IPS-NIHi11 (cell line): ENCODE data around the gene CNN1.
"Not testable (repeated sequence)": the region's sequence is repeated elsewhere in the genome, so short reads cannot be mapped to it uniquely, and the experiment has no call there.

Source experiments
- DNase-seq: peaks from one replicate; pipeline ENCODE4 v3.0.0; 2012; ENCODE audit warnings: mixed read lengths, low spot score

CNN1 gene

GRCh38 chr19:11534948-11535347 lies 3.7 kb upstream of the CNN1 start:
- DNase-seq: no peak

- peak; percentile 91 for DNase-seq
These were observed 2.7 kb upstream of the CNN1 start for GRCh38 chr19:11535792-11536595.

DNA sequence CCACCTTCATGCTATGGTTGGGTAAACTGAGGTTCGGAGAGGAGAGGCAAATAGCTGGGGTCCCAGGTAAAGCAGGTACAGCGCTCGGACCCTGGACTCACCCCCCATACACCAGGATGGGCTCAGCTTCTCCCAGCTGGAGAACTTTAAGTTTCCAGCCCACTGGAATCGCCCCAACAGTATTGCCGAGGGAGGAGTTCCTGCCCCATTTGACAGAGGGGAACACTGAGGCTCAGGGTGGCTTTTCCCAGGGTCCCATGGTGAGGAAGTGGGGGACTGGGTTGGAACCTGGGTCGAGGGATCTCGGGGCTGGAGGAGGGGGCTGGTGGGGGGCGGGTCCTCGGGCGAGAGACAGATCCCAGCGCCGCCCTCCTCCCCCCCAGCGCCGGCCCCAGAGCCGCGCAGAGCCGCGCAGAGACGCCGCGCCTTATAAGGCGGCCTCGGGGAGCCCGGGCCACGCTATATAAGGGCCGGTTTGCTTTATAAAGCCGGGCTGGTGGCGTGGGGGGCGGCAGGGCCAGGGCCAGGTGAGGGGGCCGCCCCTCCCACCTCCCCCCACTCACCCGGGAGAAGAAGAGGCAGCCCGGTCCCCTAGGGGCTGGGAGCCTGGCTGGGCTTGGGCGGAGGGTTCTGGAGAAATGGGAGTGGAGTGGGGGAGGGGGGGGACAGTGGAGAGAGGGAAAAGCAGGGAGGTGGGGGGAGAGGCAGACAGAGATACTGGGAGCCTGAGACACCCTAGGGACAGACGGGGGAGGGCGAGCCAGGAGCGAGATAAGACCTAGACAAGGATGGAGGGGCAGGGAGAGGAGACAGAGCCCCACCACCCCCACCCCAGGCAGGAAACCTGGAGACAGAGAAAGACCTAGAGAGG lies 1.1 kb downstream of the CNN1 start:
- peak; percentile 80 for DNase-seq

GRCh38 chr19:11540645-11541044 lies 2.0 kb downstream of the CNN1 start:
- no peak for DNase-seq

DNA sequence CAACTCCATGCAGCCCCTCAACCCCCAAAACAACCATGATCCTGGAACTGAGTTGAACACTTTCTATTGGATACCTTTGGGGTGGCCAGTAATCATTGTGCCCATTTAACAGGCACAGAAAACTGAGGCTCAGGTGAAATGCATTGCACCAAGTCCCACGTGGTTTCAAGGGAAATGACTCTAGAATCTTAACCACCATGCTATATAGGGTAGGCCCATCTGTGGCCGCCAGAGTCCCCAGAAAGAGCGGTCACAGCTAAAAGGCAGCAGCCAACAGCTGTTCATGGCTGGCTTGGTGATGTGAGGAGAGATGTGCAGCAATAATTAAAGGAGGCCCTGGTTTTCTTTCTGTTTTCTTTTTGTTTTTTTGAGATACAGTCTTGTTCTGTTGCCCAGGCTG lies 2.6 kb downstream of the CNN1 start:
- DNase-seq: no peak

- DNase-seq: no peak
These were observed 9.5 kb downstream of the CNN1 start for GRCh38 chr19:11547929-11548700.

- no peak for DNase-seq
These were observed 10.8 kb downstream of the CNN1 start for GRCh38 chr19:11549386-11549953.

DNA sequence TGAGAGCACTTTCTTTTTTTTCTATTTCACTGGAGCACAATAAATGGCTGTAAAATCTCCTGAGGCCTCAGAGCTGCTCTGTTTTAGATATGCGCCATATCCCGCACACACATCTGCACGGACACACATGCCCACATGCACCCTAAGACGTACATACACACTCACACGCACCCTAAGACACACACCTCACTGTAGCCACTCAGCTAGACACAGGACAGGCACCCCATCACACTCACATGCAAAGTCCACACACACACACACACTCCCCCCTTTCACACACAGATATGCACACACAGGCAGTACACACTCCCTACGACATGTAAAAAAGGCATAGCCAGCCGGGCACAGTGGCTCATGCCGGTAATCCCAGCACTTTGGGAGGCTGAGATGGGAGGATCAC lies 11.6 kb downstream of the CNN1 start:
- no peak for DNase-seq

- DNase-seq: peak; percentile 85
These were observed 13.1 kb downstream of the CNN1 start for GRCh38 chr19:11551603-11552235.

DNA sequence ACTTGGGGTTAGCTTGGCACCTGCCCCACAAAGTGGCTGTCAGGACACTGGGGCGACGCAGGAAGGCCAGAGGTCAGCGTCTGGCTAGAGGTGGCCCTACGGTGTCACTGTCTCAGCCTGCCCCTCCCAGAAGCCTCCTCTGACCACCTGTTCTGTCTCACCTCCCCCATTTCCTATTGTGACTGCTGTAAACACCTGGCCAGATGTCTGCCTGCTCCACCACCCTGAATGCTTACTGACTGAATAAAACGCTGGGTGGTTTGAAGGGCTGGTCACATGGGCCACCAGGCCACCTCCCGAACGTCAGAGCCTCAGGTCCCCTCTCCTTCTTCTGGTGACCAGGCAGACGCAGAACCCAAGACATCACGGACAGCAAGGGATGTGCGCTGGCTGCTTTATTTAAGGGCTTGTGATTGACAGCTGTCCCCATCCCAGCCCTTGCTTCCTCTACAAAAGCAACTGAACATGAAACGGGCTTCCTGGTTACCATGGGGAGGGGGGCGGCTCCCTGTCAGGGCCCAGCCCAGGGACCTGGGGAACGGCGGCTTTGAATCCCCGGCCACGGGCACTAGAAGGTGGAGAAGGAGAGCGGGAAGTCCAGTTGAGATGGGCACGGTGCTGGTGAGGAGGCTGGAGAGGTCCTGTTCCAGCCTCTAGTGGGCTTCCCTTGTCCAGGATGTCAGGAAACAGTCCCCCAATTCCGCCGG lies 14.2 kb downstream of the CNN1 start:
- no peak for DNase-seq

GRCh38 chr19:11554160-11554559 lies 15.5 kb downstream of the CNN1 start:
- DNase-seq: no peak

DNA sequence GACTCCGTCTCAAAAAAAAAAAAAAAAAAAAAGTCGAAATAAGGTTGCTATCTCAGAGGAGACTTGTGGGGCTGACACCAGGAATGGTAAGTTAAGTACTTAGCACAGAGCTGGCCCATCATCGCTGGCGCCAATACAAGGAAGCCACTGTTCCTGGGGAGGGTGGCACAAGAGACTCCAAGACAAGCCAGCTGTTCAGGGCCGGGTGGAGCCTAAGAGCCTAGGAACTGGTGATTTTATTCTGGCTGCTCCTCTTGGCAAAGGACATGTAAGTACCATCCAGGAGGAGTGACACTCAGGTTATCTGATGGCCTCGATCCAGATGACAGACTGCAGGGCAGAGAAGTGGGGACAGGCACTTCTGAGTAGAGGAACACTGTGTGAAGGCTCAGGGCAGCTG lies 16.6 kb downstream of the CNN1 start:
- DNase-seq: no peak

- no peak for DNase-seq
These were observed 18.2 kb downstream of the CNN1 start for GRCh38 chr19:11556634-11557420.

- peak; percentile 99 for DNase-seq
These were observed 20.5 kb downstream of the CNN1 start, which contains the start of gene ELOF1 for GRCh38 chr19:11558881-11559828. Gene ELOF1 (minus strand): TSS chr19:11559230. CDS start chr19:11554347, 4,883 bp downstream.

DNA sequence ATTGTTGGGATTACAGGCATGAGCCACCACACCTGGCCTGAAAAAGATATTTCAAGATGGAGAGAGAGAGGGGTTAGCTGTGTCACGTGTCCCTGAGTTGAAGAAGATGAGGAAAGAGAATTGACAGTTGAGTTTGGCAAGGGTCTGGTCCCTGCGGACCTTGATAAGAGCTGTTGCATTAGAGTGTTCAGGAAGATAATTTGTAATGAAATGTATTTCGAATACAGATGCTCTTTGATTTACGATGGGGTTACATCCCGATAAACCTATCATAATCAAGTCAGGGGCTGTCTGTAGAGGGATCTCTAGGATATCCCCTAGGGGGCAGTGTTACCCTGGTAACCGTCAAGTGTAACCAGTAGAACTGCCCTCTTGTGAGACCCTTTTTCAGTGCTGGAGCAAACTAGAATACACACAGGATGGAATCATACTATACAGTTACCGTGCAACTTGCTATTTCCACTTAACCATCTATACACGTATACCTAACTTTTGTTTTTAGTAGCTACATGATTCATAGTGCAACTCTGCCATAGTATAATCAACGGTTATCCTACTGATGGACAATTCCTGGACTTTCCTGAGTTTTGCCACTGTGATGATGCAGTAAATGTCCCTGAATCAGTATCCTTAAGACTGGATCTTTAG lies 21.9 kb downstream of the CNN1 start:
- peak; percentile 69 for DNase-seq

GRCh38 chr19:11563532-11563931 lies 24.9 kb downstream of the CNN1 start:
- no peak for DNase-seq

- not testable (repeated sequence) for DNase-seq
These were observed 25.6 kb downstream of the CNN1 start for GRCh38 chr19:11564082-11564807.

DNA sequence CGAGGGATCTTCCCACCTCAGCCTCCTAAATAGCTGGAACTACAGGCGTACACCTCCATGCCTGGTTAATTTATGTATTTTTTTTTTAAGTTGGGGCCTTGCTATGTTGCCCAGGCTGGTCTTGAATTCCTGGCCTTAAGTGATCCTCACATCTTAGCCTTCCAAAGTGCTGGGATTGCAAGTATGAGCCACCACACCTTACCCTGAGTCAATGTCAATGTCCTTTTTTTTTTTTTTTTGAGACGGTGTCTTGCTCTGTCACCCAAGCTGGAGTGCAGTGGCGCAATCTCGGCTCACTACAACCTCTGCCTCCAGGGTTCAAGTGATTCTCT lies 27.0 kb downstream of the CNN1 start:
- not testable (repeated sequence) for DNase-seq
